GM19397 (cell line): ENCODE data around the gene CCDC192.
"Not testable (repeated sequence)": the region's sequence is repeated elsewhere in the genome, so short reads cannot be mapped to it uniquely, and the experiment has no call there.

Source experiments
- ATAC-seq: cut with Tn5 transposase; IDR thresholded peaks from one replicate; pipeline ENCODE4 v1.9.1; 2021; ENCODE audit warnings: mild to moderate bottlenecking, moderate library complexity; ENCODE audit not compliant: unreplicated experiment

Gene CCDC192

GRCh38 chr5:127839496-127840197 lies 136.5 kb downstream of the CCDC192 start:
- ATAC-seq, result peak; percentile 46

- peak; percentile 55 for ATAC-seq
These were observed 137.0 kb downstream of the CCDC192 start for GRCh38 chr5:127840198-127840524.

- no peak for ATAC-seq
These were observed 137.6 kb downstream of the CCDC192 start for GRCh38 chr5:127840809-127841208.

- no peak for ATAC-seq
These were observed 141.4 kb downstream of the CCDC192 start for GRCh38 chr5:127844581-127845021.

- no peak for ATAC-seq
These were observed 143.7 kb downstream of the CCDC192 start for GRCh38 chr5:127846884-127847283.

- ATAC-seq, result not testable (repeated sequence)
These were observed 144.4 kb downstream of the CCDC192 start for GRCh38 chr5:127847641-127848040.

GRCh38 chr5:127848098-127848497 lies 144.9 kb downstream of the CCDC192 start:
- ATAC-seq, result no peak

GRCh38 chr5:127849408-127849807 lies 146.2 kb downstream of the CCDC192 start:
- ATAC-seq, result no peak

GRCh38 chr5:127849891-127850290 lies 146.7 kb downstream of the CCDC192 start:
- ATAC-seq, result no peak

GRCh38 chr5:127851964-127852363 lies 148.8 kb downstream of the CCDC192 start:
- no peak for ATAC-seq

- no peak for ATAC-seq
These were observed 151.3 kb downstream of the CCDC192 start for GRCh38 chr5:127854520-127854919.

GRCh38 chr5:127856292-127856691 lies 153.1 kb downstream of the CCDC192 start:
- ATAC-seq, result peak; percentile 87

GRCh38 chr5:127858116-127858784 lies 155.1 kb downstream of the CCDC192 start:
- no peak for ATAC-seq

- no peak for ATAC-seq
These were observed 157.1 kb downstream of the CCDC192 start for GRCh38 chr5:127860291-127860690.

GRCh38 chr5:127863161-127863560 lies 160.0 kb downstream of the CCDC192 start:
- ATAC-seq, result no peak

GRCh38 chr5:127863610-127864395 lies 160.6 kb downstream of the CCDC192 start:
- ATAC-seq, result no peak

- no peak for ATAC-seq
These were observed 161.3 kb downstream of the CCDC192 start for GRCh38 chr5:127864511-127864910.

- ATAC-seq, result peak; percentile 59
These were observed 162.1 kb downstream of the CCDC192 start for GRCh38 chr5:127865273-127865672.

GRCh38 chr5:127867022-127867783 lies 164.0 kb downstream of the CCDC192 start:
- peak; percentile 65 for ATAC-seq

- ATAC-seq, result peak; percentile 54
These were observed 167.7 kb downstream of the CCDC192 start for GRCh38 chr5:127870914-127871313.
